RWPE1 (cell line): ENCODE measurements around the gene MRFAP1.

Experiments
- CTCF ChIA-PET: fragments of 350-600 bp; sonication (Branson Sonifier 250); formaldehyde crosslinking; extraction: SDS; loops from one replicate; lab custom pipeline; 2021; lab: Yijun Ruan, JAX
- POLR2A ChIA-PET: fragments of 400-600 bp; formaldehyde crosslinking; extraction: SDS; loops from one replicate; lab custom pipeline; 2020; ENCODE audit warnings: antibody characterized with exemption; ENCODE audit not compliant: low non-redundant PET; lab: Yijun Ruan, JAX
- DNase-seq: peaks from one replicate; pipeline ENCODE4 v3.0.0; 2012; ENCODE audit warnings: low spot score
- H3K27ac ChIP-seq: fragments of 450-650 bp; 2 replicates; pipeline ENCODE4 v1.5.1; 2017
- TF ChIP-seq, protein P1 (sequence below): fragments of 450-650 bp; conservative IDR thresholded peaks from 2 replicates; pipeline ENCODE4 v1.5.1; 2017; ENCODE audit warnings: low read depth, mild to moderate bottlenecking

Gene MRFAP1

DNA sequence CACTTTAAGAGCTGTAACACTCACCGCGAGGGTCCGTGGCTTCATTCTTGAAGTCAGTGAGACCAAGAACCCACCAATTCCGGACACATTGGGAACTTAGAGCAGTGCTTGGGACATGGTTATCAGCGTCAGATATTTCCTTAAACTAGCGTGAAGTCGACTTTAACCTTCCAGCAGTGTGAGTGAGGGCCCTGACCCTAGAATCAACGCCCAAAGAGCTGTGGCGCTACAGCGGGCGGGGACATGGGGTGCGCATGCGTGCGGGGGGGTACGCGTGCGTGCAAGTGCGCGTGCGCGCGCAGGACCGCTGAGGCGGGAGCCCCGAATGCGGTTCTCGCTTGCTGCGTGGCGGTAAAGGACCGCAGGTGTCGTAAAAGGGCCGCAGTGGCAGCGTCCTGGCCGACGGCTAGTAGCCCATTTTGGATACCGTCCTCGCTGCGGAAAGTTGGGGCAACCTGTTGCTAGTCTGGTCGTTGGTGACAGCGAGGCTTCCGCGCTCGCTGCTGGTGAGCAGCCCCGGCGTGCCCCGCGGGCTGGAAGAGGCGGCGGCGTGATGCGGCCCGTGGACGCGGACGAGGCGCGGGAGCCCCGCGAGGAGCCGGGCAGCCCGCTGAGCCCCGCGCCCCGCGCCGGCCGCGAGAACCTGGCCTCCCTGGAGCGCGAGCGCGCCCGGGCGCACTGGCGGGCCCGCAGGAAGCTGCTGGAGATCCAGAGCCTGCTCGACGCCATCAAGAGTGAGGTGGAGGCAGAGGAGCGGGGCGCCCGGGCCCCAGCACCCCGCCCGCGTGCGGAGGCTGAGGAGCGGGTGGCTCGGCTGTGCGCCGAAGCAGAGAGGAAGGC is 33.4 kb downstream of the MRFAP1 start:
- peak overlapping the region; percentile 87 for H3K27ac ChIP-seq
- POLR2A ChIA-PET: no interaction called here
- CTCF ChIA-PET: no interaction called here
- peak; percentile 96 for DNase-seq
- TF ChIP-seq, protein P1, sequence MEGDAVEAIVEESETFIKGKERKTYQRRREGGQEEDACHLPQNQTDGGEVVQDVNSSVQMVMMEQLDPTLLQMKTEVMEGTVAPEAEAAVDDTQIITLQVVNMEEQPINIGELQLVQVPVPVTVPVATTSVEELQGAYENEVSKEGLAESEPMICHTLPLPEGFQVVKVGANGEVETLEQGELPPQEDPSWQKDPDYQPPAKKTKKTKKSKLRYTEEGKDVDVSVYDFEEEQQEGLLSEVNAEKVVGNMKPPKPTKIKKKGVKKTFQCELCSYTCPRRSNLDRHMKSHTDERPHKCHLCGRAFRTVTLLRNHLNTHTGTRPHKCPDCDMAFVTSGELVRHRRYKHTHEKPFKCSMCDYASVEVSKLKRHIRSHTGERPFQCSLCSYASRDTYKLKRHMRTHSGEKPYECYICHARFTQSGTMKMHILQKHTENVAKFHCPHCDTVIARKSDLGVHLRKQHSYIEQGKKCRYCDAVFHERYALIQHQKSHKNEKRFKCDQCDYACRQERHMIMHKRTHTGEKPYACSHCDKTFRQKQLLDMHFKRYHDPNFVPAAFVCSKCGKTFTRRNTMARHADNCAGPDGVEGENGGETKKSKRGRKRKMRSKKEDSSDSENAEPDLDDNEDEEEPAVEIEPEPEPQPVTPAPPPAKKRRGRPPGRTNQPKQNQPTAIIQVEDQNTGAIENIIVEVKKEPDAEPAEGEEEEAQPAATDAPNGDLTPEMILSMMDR: no peak

DNA sequence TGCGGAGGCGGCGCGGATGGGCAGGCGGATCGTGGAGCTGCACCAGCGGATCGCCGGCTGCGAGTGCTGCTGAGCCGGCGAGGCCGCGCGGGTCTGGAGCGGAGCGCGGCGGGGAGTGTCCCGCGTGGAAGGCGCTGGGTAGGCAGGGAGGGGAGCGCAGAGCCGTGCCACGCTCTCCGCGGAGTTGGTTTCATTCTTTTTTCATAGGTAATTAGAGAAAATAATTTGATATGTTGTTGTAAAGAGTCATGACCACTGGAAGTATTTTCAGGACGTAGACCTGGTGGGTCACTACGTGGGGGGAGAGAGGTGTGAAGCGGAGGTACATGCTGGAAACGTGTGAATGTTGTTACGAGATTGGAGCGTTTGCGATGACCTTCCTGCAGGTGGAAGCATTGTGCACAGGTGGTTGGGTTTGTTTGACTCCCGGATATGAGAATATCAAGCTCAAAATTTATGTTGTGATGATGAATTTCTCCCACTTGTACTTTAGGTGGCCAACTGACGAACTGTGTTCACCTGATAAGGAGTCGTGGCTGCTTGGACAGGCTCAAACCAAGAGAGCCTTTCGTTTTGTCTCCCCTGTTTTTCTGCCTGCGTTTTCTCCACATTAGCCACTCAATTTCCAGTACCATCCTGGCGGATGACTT is 34.1 kb downstream of the MRFAP1 start:
- POLR2A ChIA-PET: no interaction called here
- DNase-seq: peak; percentile 38
- H3K27ac ChIP-seq: peak overlapping the region; percentile 87
- CTCF ChIA-PET: interaction anchor here (0.6 to 0.8 kb wide), 2 partner anchors 10 to 21 kb away, joined by 3 to 4 read pairs; no protein-coding TSS in a partner anchor
- TF ChIP-seq, protein P1: peak; percentile 72

DNA sequence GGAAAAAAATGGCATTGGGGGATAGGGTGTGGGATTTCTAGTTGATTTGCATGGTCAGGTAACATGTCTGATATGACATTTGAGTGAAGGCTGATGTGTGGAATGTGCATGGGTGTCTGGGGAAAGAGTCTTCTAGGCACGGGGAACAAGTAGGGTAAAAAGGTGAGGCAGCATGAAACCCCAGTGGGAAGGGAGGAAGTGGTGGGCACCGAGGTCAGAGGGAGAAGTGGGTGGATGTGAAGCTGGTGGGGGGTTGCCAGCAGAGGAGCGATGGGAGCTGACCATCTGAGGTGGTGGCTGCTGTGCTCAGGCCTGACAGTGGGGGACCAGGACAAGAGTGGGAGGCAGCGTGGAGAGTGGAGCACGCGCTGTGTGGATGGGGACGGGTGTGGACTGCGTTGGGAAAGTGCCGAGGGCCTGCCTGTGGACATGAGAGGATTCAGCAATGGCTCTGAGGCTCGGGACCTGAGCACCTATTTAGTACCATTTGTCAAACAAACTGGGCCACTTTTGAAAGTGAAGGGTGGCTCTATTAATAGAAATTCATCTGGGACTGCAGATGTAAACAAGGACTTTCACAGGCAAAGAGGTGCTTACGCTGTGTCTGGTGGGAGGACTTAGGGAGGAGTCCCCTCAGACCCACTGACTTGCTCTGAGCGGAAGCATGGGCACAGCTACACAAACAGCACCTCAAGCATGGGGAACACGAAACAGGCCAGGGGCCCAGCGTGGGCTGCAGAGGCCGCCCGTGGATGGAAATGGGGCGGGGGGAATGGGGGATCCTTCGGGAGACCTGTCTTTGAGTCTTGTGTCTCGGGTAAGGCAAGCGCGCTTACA is 36.5 kb downstream of the MRFAP1 start:
- TF ChIP-seq, protein P1: no peak
- ChIA-PET CTCF (no interaction called here), POLR2A (interaction anchor here (0.7 kb wide), 1 partner anchor 391 kb away, joined by 3 read pairs; the partner anchor contains the start of gene GRPEL1)
- no peak for DNase-seq
- peak overlapping the region; percentile 25 for H3K27ac ChIP-seq

DNA sequence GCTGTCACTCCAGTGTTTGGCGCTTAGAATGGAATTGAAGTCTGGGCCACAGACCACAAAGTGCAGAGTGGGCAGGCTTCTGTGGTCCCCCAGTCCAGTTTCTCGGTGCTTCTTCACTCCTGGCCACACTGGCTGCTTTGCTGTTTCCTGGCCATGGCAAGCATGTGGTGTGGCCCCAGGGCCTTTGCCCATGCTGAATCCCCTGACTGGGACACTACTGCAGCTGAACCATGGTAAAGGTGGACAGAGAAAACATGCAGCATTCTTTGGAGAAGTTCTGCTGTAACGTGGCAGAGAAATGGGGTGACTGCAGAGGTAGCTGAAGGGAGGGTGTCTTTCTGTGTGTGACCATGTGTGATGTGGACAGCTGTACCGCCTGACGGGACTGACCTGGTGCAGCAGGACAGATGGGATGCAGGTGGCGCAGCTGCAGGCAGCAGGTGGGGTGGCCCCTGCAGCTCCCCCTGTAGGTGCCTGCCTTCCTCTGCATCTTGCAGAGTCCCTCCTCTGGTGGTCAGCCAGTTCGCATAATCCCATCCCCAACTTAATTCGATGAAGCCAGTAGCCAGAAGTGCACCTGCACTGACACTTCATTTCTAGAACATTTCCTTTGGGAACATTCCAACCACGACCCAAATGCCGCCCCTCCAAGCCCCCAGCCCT is 40.0 kb downstream of the MRFAP1 start:
- TF ChIP-seq, protein P1: no peak
- CTCF ChIA-PET: interaction anchor here (0.7 kb wide), 1 partner anchor 95 kb away, joined by 4 read pairs; no protein-coding TSS in a partner anchor
- no peak overlapping the region for H3K27ac ChIP-seq
- no peak for DNase-seq
- POLR2A ChIA-PET: no interaction called here

DNA sequence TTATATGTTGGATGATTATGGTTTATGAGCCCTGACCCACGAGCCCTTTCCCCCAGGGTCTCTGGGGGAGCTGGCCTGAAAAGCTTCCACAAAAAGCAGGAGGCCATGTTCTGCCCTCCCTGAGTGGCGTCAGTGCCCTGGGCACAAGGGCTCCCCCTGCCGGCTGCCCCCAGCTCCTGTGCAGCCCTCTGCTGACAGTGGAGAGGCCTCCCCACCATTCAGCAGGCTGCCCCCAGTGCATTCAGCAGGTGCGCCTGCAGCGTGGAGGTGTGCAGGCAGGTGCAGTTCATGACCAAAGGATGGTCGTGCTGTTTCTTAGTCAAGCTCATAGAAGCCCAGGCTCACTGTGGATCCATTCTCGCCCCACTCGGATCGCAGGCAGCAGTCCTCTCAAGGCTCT is 40.7 kb downstream of the MRFAP1 start:
- CTCF ChIA-PET: interaction anchor here (0.6 to 0.7 kb wide), 2 partner anchors 95 to 1596 kb away, joined by 3 to 4 read pairs; no protein-coding TSS in a partner anchor
- H3K27ac ChIP-seq: no peak overlapping the region
- TF ChIP-seq, protein P1: peak; percentile 19; the same call in 1 of the 2 replicates

More for the DNA sequence above, 40.7 kb downstream of the MRFAP1 start:
- POLR2A ChIA-PET: no interaction called here
- no peak for DNase-seq
